Measurements from ENCODE around the gene NHERF1.

- TF ChIP-seq POLR2AphosphoS5 (IDR thresholded peaks at IDR 0.05) (peak; percentile 92), CTCF (IDR thresholded peaks at IDR 0.05) (peak in 1 of 4 experiments; percentile 34)
These were observed at the start of gene NHERF1 for GRCh38 chr17:74748529-74749278.

Measured in prostate gland (tissue), 2 donors.